ENCODE results near the gene OAS3. TPM values are rescaled to one million over a fixed set of nuclear protein-coding genes. Genes with fewer than 3 reads are reported as not detected.
A peak's percentile ranks its signal among the peaks of the same experiment; 100 is the strongest.

OAS3 gene, protein sequence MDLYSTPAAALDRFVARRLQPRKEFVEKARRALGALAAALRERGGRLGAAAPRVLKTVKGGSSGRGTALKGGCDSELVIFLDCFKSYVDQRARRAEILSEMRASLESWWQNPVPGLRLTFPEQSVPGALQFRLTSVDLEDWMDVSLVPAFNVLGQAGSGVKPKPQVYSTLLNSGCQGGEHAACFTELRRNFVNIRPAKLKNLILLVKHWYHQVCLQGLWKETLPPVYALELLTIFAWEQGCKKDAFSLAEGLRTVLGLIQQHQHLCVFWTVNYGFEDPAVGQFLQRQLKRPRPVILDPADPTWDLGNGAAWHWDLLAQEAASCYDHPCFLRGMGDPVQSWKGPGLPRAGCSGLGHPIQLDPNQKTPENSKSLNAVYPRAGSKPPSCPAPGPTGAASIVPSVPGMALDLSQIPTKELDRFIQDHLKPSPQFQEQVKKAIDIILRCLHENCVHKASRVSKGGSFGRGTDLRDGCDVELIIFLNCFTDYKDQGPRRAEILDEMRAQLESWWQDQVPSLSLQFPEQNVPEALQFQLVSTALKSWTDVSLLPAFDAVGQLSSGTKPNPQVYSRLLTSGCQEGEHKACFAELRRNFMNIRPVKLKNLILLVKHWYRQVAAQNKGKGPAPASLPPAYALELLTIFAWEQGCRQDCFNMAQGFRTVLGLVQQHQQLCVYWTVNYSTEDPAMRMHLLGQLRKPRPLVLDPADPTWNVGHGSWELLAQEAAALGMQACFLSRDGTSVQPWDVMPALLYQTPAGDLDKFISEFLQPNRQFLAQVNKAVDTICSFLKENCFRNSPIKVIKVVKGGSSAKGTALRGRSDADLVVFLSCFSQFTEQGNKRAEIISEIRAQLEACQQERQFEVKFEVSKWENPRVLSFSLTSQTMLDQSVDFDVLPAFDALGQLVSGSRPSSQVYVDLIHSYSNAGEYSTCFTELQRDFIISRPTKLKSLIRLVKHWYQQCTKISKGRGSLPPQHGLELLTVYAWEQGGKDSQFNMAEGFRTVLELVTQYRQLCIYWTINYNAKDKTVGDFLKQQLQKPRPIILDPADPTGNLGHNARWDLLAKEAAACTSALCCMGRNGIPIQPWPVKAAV
- 6.2 TPM for total RNA-seq
- long read RNA-seq, partial matches to known transcripts = 1 of 3 reads
- long read RNA-seq, other reads (novel, unspliced or antisense) = 1 of 3 reads

- DNase-seq = peak; percentile 92
- intact Hi-C loops (cut with micrococcal nuclease) = no loop called here
- ATAC-seq = peak; percentile 96
These were observed at the start of gene OAS3 for GRCh38 chr12:112937741-112938719. TSS of gene OAS3 (plus strand) at chr12:112938474. CDS start at chr12:112938531, 57 bp downstream.

- intact Hi-C loops (cut with micrococcal nuclease) = no loop called here
- ATAC-seq (peak; percentile 31), DNase-seq (peak; percentile 32)
These were observed 46.9 kb upstream of the OAS3 start for GRCh38 chr12:112891093-112892024.

- ATAC-seq = no peak
- intact Hi-C loops (cut with micrococcal nuclease) = no loop called here
- no peak for DNase-seq
These were observed 45.4 kb upstream of the OAS3 start for GRCh38 chr12:112892856-112893255.

- DNase-seq = no peak
- intact Hi-C loops (cut with micrococcal nuclease) = no loop called here
- ATAC-seq = no peak
These were observed 44.1 kb upstream of the OAS3 start for GRCh38 chr12:112894128-112894527.

GRCh38 chr12:112898380-112898779 is 39.9 kb upstream of the OAS3 start:
- ATAC-seq (no peak), DNase-seq (no peak)
- intact Hi-C loops (cut with micrococcal nuclease) = no loop called here

GRCh38 chr12:112900298-112901145 is 37.8 kb upstream of the OAS3 start:
- intact Hi-C loops (cut with micrococcal nuclease) = no loop called here
- DNase-seq (no peak), ATAC-seq (no peak)

DNA sequence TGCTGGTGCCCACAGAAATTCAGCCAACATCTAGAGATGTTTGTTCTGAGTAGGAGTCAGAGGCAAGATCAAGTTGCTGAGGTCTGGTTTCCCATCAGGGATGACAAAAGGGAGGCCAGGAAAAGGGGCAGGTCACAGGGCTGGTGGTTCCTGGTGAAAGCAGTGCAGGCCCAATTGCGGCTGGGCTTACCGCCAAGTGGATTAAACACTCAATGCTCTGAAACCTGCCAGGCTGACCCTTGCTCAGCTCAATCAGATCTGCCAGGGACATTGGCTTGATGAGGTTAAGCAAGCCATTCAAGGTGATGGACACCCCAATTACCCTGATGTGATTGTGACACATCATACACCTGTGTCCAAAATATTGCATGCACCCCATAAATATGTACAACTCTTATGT is 37.0 kb upstream of the OAS3 start:
- ATAC-seq (no peak), DNase-seq (no peak)
- intact Hi-C loops (cut with micrococcal nuclease) = no loop called here

DNA sequence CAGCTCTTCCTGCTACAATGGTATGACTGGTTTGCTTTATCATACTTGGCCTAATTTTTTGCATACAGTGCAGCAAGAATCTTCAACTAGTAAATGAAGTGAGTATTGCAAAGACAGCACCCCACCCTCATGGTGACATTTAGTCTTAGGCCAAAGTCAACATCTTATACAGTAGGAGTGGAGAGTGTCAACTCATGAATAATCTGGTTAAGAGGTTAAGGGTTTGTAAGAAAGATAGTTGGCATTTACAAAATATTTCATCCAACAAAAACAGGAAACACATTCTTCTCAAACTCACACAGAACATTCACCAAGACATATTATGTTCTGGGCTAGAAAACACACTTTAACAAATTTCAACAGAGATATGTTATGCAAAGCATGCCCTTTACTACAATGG is 33.7 kb upstream of the OAS3 start:
- ATAC-seq (no peak), DNase-seq (no peak)
- intact Hi-C loops (cut with micrococcal nuclease) = no loop called here

- ATAC-seq (no peak), DNase-seq (no peak)
- intact Hi-C loops (cut with micrococcal nuclease) = no loop called here
These were observed 32.7 kb upstream of the OAS3 start for GRCh38 chr12:112905451-112906089.

DNA sequence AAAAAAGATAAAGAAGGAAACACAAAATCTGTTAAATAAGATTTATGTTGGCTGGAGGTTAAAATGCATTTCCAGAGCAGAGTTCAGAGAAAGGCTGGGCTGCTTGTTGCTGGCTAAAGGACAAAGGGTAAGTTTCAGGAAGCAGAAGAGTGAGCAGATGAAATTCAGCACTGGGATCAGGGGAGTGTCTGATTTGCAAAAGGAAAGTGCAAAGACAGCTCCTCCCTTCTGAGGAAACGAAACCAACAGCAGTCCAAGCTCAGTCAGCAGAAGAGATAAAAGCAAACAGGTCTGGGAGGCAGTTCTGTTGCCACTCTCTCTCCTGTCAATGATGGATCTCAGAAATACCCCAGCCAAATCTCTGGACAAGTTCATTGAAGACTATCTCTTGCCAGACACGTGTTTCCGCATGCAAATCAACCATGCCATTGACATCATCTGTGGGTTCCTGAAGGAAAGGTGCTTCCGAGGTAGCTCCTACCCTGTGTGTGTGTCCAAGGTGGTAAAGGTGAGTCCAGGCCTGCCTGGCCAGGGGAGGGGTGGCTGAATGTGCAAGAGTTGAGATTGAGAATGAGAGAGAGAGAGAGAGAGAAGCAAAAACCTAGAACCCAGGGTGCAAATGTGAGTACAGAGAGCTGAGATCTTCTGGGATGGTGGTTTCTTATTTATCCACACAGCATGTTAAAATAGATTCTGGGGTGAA is 31.4 kb upstream of the OAS3 start, which contains the start of gene OAS1:
TSS of gene OAS1 (plus strand) at position 251 of the 703 bp plus-strand sequence. CDS start at position 329, 78 bp downstream.
- DNase-seq (no peak), ATAC-seq (peak; percentile 91)
- intact Hi-C loops (cut with micrococcal nuclease) = no loop called here

DNA sequence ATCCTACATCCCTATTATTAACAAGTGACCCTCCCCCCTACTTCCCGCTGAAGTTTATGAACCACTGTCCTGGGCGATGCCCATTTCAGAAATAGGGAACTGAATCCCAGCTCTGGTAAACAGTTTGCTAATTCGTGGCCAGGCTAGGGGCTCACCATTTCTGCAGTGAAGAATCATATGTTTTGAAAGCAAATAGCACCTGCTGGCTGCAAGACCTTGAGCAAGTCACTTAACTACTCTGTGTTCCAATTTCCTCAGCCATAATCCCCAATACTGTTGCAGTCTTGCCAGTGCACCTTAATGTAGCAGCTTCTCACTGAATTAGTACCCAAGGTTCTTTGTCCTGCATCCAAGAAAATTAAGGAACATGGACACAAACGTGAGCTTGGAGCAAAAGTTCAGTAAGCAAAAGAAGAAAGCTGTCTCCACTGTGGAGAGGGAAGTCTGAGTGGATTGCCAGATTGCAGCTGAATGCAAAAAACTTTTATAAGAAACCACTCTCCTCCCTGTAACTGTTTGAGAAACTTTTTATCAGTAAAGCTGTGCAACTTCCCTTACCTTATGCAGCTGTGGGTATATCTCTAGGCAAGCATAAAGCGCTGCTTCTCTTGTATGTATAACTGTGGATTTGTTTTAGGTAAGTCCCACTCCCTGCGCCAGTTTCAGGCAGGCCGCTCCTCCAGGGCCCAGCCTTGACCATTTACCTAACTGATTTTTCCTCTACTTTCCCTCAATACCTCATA is 30.7 kb upstream of the OAS3 start:
- intact Hi-C loops (cut with micrococcal nuclease) = no loop called here
- ATAC-seq (peak; percentile 70), DNase-seq (no peak)

DNA sequence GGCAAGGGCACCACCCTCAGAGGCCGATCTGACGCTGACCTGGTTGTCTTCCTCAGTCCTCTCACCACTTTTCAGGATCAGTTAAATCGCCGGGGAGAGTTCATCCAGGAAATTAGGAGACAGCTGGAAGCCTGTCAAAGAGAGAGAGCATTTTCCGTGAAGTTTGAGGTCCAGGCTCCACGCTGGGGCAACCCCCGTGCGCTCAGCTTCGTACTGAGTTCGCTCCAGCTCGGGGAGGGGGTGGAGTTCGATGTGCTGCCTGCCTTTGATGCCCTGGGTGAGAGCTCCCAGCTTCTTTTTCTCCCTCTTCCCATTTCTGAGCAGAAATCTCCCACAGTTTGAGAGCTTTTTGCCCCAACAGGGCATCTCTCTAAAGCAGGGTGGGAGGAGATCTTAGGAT is 29.7 kb upstream of the OAS3 start:
- ATAC-seq (no peak), DNase-seq (no peak)
- intact Hi-C loops (cut with micrococcal nuclease) = no loop called here

- intact Hi-C loops (cut with micrococcal nuclease) = no loop called here
- ATAC-seq = no peak
- DNase-seq = no peak
These were observed 28.6 kb upstream of the OAS3 start for GRCh38 chr12:112909693-112910092.

- DNase-seq (no peak), ATAC-seq (no peak)
- intact Hi-C loops (cut with micrococcal nuclease) = no loop called here
These were observed 25.1 kb upstream of the OAS3 start for GRCh38 chr12:112913038-112913688.
